T-helper 2 cell treated with Interferon-gamma antibody and Interleukin-4, amounts not matched to agents 100 ng/mL and 5 ng/mL, for 36 hours (primary cell): ENCODE measurements around the gene BTBD10. TPM values are rescaled to one million over a fixed set of nuclear protein-coding genes. Genes with fewer than 3 reads are reported as not detected.

Experiments
- intact Hi-C: fragments of 100-400 bp; cut with micrococcal nuclease; formaldehyde crosslinking; loops from one replicate; pipeline ENCODE4 v1.15.1; 2023
- total RNA-seq: library from RNA; stranded (reverse); gene quantifications from 2 replicates; pipeline ENCODE4 v1.2.3, GENCODE V29; 2022

Gene BTBD10
- total RNA-seq, 1 donor from 2014 or later: 24.7 TPM

GRCh38 chr11:13376402-13376801 is 86.6 kb downstream of the BTBD10 start:
- intact Hi-C loops: no loop called here

DNA sequence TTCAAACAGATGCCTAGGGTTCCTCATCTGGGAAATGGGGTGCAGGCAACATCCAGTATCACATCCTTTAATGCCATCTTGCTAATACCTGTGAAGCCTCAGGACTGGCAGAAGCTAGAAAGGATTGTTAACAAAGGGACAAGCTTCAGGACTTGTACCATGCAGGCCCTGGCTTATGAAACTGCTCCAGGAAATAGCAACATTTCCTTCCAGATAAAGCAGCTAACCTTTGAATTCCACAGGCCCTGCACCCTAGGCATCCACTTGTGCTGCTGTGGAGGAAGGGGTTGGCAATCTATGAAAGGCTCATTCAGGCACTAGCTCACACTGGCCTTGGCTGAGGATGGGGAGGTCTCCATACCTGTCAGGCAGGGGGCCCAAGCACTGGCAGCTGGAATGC is 87.2 kb downstream of the BTBD10 start:
- intact Hi-C loops: no loop called here

GRCh38 chr11:13373216-13373615 is 89.8 kb downstream of the BTBD10 start:
- intact Hi-C loops: no loop called here

GRCh38 chr11:13368041-13368446 is 95.0 kb downstream of the BTBD10 start:
- intact Hi-C loops: no loop called here

- intact Hi-C loops: no loop called here
These were observed 95.9 kb downstream of the BTBD10 start for GRCh38 chr11:13367115-13367514.

DNA sequence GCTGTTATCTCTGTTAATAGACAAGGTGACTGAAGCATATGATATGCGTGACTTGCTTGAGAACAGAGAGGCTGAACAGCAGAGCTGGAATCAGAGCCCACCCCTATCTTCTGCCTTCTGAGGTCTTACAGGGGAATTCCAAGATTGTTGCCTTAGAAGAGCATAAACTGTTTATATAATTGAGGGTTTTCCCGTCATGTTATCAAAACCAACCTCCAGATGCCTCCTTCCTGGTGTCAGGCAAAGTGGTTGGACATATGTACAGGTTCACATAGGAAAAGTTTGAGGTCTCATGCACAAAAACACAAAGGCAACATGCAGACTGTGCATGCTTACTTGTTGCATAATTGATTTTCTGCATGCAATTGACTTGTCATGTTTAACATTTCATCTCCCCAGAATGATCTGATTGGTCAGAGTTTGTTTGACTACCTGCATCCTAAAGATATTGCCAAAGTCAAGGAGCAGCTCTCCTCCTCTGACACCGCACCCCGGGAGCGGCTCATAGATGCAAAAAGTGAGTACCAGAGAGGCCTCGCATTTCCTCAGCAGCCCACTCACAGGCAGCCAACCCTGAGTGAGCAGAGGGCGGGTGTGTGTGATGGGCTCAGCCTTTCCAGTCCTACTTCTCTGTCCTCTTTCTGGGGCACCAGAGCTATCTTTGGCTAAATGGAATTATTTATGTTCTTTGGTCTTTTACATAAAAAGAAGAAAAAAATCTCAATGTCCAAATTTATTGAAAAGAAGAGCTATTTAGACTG is 96.6 kb downstream of the BTBD10 start:
- intact Hi-C loops: no loop called here

DNA sequence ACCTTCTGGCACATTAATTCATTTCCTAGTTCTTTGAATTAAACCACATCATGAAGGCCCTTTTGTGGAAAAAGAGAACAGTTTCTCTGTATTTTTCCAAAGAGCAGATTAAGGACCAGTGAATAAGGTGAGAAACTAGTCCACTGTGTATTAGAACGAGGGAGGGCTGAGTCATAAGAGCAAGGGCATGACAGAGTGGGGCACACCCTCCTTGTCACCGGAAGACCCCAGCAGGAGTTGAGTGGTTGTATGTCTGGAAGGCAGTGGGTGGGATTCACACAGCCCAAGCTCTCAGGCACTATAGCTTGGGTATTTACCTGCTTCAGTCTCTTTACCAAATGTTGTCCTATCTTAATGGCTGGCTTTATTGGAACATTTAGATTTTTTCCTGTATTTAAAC is 98.6 kb downstream of the BTBD10 start:
- intact Hi-C loops: no loop called here

DNA sequence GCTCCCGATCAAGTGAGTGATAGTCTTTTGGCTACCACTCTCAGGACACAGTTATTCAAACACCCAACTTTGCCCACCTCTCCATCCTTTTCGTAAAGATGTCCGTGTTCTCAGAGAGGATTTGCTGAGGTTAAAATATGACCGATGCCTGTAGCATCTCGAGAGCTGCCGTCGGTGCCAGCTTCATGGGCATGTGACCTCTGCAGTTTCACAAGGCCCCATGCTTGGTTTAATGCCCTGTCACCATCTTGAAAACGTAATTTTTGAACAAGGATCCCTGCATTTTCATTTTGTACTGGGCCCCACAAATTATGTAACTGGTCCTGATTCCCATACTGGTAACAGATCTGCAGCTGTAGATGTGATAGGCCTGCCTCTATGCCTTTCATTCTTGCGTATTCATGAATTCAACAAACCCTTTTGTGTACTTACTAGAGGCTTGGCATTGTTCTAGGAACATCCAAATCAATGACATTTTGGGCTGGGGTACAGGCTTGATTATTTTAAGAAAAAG is 100.4 kb downstream of the BTBD10 start:
- intact Hi-C loops: no loop called here

DNA sequence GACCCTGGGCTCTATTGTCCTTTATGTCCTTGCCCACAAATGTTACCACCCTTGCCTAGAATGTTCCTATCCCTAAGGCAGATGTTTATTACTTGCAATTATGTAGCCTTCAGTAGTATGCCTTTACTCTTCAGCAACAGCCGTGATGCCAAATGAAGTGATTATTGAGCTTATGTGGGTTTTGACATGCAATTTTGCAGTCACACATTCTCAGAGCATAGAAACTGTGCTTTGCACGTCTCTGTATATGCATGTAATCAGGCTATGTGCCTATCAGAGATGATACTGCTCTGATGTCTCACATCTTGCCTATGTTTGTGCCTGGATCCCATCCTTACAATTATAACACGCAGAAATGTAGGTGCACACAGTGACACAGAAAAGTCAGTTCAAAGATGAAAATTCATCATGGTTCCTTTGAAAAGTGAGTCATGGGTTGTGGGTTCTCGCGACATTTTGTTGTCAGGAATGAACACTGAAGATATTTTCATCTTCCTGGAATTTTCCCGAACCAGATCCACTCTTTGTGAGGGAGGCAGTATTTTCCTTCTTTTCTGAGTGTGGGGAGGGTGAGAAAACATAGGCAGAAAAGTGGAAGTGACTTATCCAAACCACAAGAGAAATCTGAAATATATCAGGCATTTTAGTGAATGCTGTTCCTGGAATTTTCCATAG is 104.3 kb downstream of the BTBD10 start:
- intact Hi-C loops: no loop called here

- intact Hi-C loops: no loop called here
These were observed 105.8 kb downstream of the BTBD10 start for GRCh38 chr11:13357232-13357631.

GRCh38 chr11:13355191-13355590 is 107.8 kb downstream of the BTBD10 start:
- intact Hi-C loops: no loop called here

DNA sequence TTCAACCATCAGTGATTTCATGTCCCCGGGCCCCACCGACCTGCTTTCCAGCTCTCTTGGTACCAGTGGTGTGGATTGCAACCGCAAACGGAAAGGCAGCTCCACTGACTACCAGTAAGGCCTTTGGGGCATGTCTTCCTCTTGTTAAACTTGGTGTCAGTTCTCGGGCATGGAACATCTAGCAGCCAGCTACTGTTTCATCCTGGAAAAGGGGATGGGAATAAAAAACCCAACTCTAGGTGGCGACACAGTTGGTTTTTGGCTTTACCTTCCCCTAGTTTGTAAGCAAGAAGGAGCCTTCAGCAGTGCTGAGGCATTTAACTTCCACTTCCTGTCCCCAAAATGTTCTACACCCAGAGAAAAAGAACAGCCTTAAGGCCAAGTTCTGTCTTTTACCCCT is 108.7 kb downstream of the BTBD10 start:
- intact Hi-C loops: no loop called here

GRCh38 chr11:13352711-13353110 is 110.3 kb downstream of the BTBD10 start:
- intact Hi-C loops: no loop called here

DNA sequence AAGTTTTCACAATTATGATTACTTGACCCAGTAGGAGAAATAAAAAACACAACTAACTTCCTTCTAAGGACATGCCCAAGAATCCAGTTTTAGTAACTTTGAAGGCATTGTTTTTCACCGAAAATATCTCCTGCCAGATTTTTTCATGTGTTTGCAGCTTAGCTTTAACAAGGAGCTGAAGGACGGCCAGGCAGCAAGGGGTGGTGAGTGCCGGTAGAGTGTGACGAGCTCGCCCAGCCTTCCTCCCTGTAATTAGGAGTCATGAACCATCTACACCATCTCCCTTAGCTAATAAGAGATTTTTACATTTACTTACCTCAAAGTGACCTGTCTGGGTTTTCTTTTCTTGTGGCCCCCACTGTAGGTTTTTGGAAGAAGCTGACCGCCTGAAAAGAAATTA is 113.4 kb downstream of the BTBD10 start:
- intact Hi-C loops: no loop called here

- intact Hi-C loops: no loop called here
These were observed 114.0 kb downstream of the BTBD10 start for GRCh38 chr11:13349046-13349445.

DNA sequence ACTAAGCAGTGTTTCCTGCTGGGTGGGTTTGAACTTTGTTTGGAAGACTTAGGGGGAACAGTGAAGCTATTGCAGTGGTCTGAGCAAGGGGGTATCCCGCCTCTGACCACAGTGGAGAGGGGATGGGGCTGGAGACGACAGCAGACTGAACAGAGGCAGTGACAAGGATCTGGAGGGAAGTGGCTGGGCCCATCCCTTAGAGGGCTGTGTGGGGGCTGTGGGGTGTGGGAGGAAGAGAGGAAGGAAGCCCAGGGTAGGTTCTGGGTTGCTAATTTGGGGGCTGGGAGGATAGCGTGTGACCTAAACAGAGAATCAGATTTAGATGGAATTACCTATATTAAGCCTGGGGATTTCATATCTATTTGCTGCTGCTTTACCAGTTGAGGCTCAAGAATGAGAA is 114.7 kb downstream of the BTBD10 start:
- intact Hi-C loops: no loop called here

DNA sequence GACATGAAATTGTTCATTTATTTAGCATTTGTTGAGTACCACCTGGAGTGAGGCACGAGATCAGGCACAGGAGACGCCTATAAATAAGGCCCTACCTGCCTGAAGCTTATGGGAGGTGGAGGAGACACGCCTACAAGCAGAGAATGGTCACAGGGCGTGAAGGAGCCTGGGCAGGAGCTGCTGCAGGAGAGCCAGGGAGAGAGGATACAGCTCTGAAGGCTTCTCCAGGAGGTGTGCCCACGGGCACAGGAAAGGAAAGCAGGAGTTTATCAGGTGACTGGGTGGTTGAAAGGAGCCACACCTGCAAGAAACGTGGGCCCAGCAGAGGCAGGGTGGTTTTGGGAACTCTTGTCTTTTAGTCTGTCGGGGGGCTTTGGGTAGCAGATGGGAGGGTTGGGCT is 115.1 kb downstream of the BTBD10 start:
- intact Hi-C loops: no loop called here

GRCh38 chr11:13346470-13346869 is 116.6 kb downstream of the BTBD10 start:
- intact Hi-C loops: no loop called here

- intact Hi-C loops: loop anchor here (1.0 kb wide), 1 partner anchor 162 kb away; no protein-coding TSS in a partner anchor
These were observed 118.2 kb downstream of the BTBD10 start for GRCh38 chr11:13344818-13345217.

GRCh38 chr11:13343931-13344717 is 118.9 kb downstream of the BTBD10 start:
- intact Hi-C loops: loop anchor here (1.0 to 2.0 kb wide), 2 partner anchors 161 to 379 kb away; no protein-coding TSS in a partner anchor

DNA sequence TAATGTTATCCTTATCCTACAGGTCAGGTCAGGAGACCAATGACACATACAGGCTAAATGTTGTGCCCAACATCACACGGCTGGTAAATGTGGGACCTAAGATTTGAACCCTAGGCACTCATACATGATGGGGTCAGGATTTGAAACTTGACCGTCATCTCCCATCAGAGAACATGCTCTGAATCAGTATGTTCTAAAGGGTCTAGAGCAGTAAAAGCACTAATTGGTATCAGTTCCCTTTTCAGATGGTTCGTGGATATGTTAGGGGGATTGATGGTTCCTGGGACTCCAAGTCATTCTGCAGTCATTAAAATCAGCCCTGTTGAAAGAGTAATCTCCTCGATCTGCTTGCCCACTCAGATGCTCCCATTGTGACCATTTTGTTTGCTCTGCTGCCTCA is 120.0 kb downstream of the BTBD10 start:
- intact Hi-C loops: loop anchor here (2.0 kb wide), 1 partner anchor 378 kb away; no protein-coding TSS in a partner anchor

- intact Hi-C loops: no loop called here
These were observed 122.0 kb downstream of the BTBD10 start for GRCh38 chr11:13341026-13341425.
